Measurements from ENCODE around the gene PCBD2. TPM values are rescaled to one million over a fixed set of nuclear protein-coding genes. Genes with fewer than 3 reads are reported as not detected.

Gene PCBD2
- total RNA-seq, 4 donors from 2014 or later, result 16.9 to 21.7 (median 20.8) TPM

- intact Hi-C loops (cut with DNase I; ENCODE audit: low total_unique reads) (no loop called here), in situ Hi-C loops (cut with MboI; ENCODE audit: low sequenced_read_pairs in 4 of 4) (loop anchor here in 1 of 4 donors (25.0 kb wide), 1 partner anchor 179 kb away; no protein-coding TSS in a partner anchor)
Measured at GRCh38 chr5:135007749-135008363, 102.9 kb downstream of the PCBD2 start.

GRCh38 chr5:135008556-135008955 is 103.6 kb downstream of the PCBD2 start:
- Histone ChIP-seq H3K4me3 (no peak overlapping the region), H3K4me1 (no peaks in the 10 kb centered on the region), H3K36me3 (no peaks in the 10 kb centered on the region), H3K9me3 (no peaks in the 10 kb centered on the region), H3K27ac (no peak overlapping the region), H3K27me3 (no peaks in the 10 kb centered on the region)
- in situ Hi-C loops (cut with MboI; ENCODE audit: low sequenced_read_pairs in 4 of 4) (loop anchor here in 1 of 4 donors (25.0 kb wide), 1 partner anchor 179 kb away; no protein-coding TSS in a partner anchor), intact Hi-C loops (cut with DNase I; ENCODE audit: low total_unique reads) (no loop called here)
- TF ChIP-seq CTCF (IDR thresholded peaks at IDR 0.05 in 4 of 5, conservative IDR thresholded peaks at IDR 0.05 in 1 of 5), result no peak
- no peak for TF ChIP-seq POLR2A (IDR thresholded peaks at IDR 0.05)
- DNase-seq, result no peak
- no peak for ATAC-seq

More at GRCh38 chr5:135007749-135008363, 102.9 kb downstream of the PCBD2 start:
- DNase-seq, result no peak
- H3K27me3 ChIP-seq, result no peaks in the 10 kb centered on the region
- H3K4me3 ChIP-seq, result no peak overlapping the region
- ATAC-seq, result no peak
- H3K9me3 ChIP-seq, result no peaks in the 10 kb centered on the region
- H3K4me1 ChIP-seq, result no peaks in the 10 kb centered on the region
- no peaks in the 10 kb centered on the region for H3K36me3 ChIP-seq
- TF ChIP-seq POLR2A (IDR thresholded peaks at IDR 0.05) (no peak), CTCF (IDR thresholded peaks at IDR 0.05 in 4 of 5, conservative IDR thresholded peaks at IDR 0.05 in 1 of 5) (no peak)
- H3K27ac ChIP-seq, result no peak overlapping the region

- TF ChIP-seq CTCF (IDR thresholded peaks at IDR 0.05 in 4 of 5, conservative IDR thresholded peaks at IDR 0.05 in 1 of 5), result no peak
- TF ChIP-seq POLR2A (IDR thresholded peaks at IDR 0.05), result no peak
- Histone ChIP-seq H3K4me1 (no peaks in the 10 kb centered on the region), H3K9me3 (no peaks in the 10 kb centered on the region), H3K27ac (no peak overlapping the region), H3K36me3 (no peaks in the 10 kb centered on the region), H3K4me3 (no peak overlapping the region), H3K27me3 (no peaks in the 10 kb centered on the region)
- ATAC-seq (no peak), DNase-seq (no peak)
- in situ Hi-C loops (cut with MboI; ENCODE audit: low sequenced_read_pairs in 4 of 4) (loop anchor here in 1 of 4 donors (25.0 kb wide), 1 partner anchor 178 kb away; no protein-coding TSS in a partner anchor), intact Hi-C loops (cut with DNase I; ENCODE audit: low total_unique reads) (no loop called here)
Measured at GRCh38 chr5:135008981-135009735, 104.2 kb downstream of the PCBD2 start.

- no peaks in the 10 kb centered on the region for H3K9me3 ChIP-seq
- no peak for ATAC-seq
- no peaks in the 10 kb centered on the region for H3K36me3 ChIP-seq
- H3K27ac ChIP-seq, result no peak overlapping the region
- H3K27me3 ChIP-seq, result no peaks in the 10 kb centered on the region
- TF ChIP-seq POLR2A (IDR thresholded peaks at IDR 0.05), result no peak
- TF ChIP-seq CTCF (IDR thresholded peaks at IDR 0.05 in 4 of 5, conservative IDR thresholded peaks at IDR 0.05 in 1 of 5), result no peak
- DNase-seq, result no peak
- intact Hi-C loops (cut with DNase I; ENCODE audit: low total_unique reads) (no loop called here), in situ Hi-C loops (cut with MboI; ENCODE audit: low sequenced_read_pairs in 4 of 4) (loop anchor here in 1 of 4 donors (25.0 kb wide), 1 partner anchor 177 kb away; no protein-coding TSS in a partner anchor)
- no peak overlapping the region for H3K4me3 ChIP-seq
- no peaks in the 10 kb centered on the region for H3K4me1 ChIP-seq
Measured at GRCh38 chr5:135009736-135010501, 105.0 kb downstream of the PCBD2 start.
